Fibroblast of lung (primary cell): Measurements from ENCODE around the gene GPC6. TPM values are rescaled to one million over a fixed set of nuclear protein-coding genes. Genes with fewer than 3 reads are reported as not detected.

Experiments used
- DNase-seq, 2 donors: peaks; one replicate each; pipeline versions ENCODE4 v3.0.0 to v3.0.0-alpha.2; 2010; ENCODE audit warnings: low read depth in 2 of 2
- H2AFZ ChIP-seq: 2 replicates; pipeline ENCODE4 v1.5.1; 2012; ENCODE audit warnings: low read length, control low read depth, inconsistent platforms
- H3K27ac ChIP-seq: 2 replicates; pipeline ENCODE4 v1.5.1; 2011; ENCODE audit warnings: low read length, control low read depth; ENCODE audit not compliant: insufficient read depth
- H3K27me3 ChIP-seq: 2 replicates; pipeline ENCODE4 v1.5.1; 2011; ENCODE audit warnings: mild to moderate bottlenecking, low read length; ENCODE audit not compliant: control insufficient read depth, insufficient read depth
- H3K36me3 ChIP-seq: 2 replicates; pipeline ENCODE4 v1.5.1; 2011; ENCODE audit warnings: low read length; ENCODE audit not compliant: control insufficient read depth, insufficient read depth
- H3K4me1 ChIP-seq: 2 replicates; pipeline ENCODE4 v1.5.1; 2011; ENCODE audit warnings: low read length; ENCODE audit not compliant: control insufficient read depth, insufficient read depth; ENCODE audit errors: extremely low read depth
- H3K4me2 ChIP-seq: 2 replicates; pipeline ENCODE4 v1.5.1; 2011; ENCODE audit warnings: low read length, control low read depth; ENCODE audit not compliant: insufficient read depth; ENCODE audit errors: extremely low read depth
- H3K4me3 ChIP-seq, 4 experiments: fragments of 200-600 bp in 1 of 4; sonication (generic) in 1 of 4; replicated peaks in 1 of 4; 2 replicates each; pipeline ENCODE4 v1.5.1; 2011 to 2016; ENCODE audit warnings: low read length in 4 of 4, low read depth in 3 of 4, mild to moderate bottlenecking in 3 of 4, control low read depth in 2 of 4, inconsistent platforms in 1 of 4, mixed read lengths in 1 of 4; ENCODE audit not compliant: insufficient read depth in 1 of 4; ENCODE audit errors: control extremely low read depth in 1 of 4
- H3K79me2 ChIP-seq: 2 replicates; pipeline ENCODE4 v1.5.1; 2012; ENCODE audit warnings: mild to moderate bottlenecking, low read length, inconsistent platforms; ENCODE audit not compliant: control insufficient read depth, insufficient read depth
- H3K9ac ChIP-seq: 2 replicates; pipeline ENCODE4 v1.5.1; 2011; ENCODE audit warnings: mild to moderate bottlenecking, low read length, control low read depth; ENCODE audit not compliant: insufficient read depth
- H3K9me3 ChIP-seq: 2 replicates; pipeline ENCODE4 v1.5.1; 2012; ENCODE audit warnings: low read depth, low read length; ENCODE audit not compliant: control insufficient read depth, insufficient read depth
- H4K20me1 ChIP-seq: 2 replicates; pipeline ENCODE4 v1.5.1; 2011; ENCODE audit warnings: low read length; ENCODE audit not compliant: control insufficient read depth, insufficient read depth; ENCODE audit errors: extremely low read depth
- CTCF ChIP-seq, 2 donors: IDR thresholded peaks in 1 of 2; conservative IDR thresholded peaks in 1 of 2; 1 replicate in 1 of 2; 2 replicates in 1 of 2; pipeline ENCODE4 v1.5.1; 2011 to 2012; ENCODE audit warnings: low read length in 2 of 2, control low read depth in 1 of 2, inconsistent platforms in 1 of 2, low read depth in 1 of 2, mild to moderate bottlenecking in 1 of 2
- EZH2 ChIP-seq: IDR thresholded peaks from 2 replicates; pipeline ENCODE4 v1.5.1; 2012; ENCODE audit warnings: low read length, control low read depth, mild to moderate bottlenecking; ENCODE audit errors: missing control alignments
- polyA plus RNA-seq, 2 donors: library from polyadenylated mRNA; depleted of rRNA in 1 of 2; stranded (reverse) in 1 of 2; unstranded in 1 of 2; fragments of >200 nt; gene quantifications; 2 replicates each; pipeline ENCODE4 v1.2.1, GENCODE V29; 2011 to 2012; ENCODE audit warnings: missing spikeins in 1 of 2
- total RNA-seq: library from RNA; depleted of rRNA; stranded (reverse); fragments of >200 nt; gene quantifications from 2 replicates; pipeline ENCODE4 v1.2.1, GENCODE V29; 2014

The GPC6 gene
- total and polyA plus RNA-seq, 2 donors (not counting 1 experiment from before 2014, with no cell fraction given) = 11.2 to 33.7 TPM

GRCh38 chr13:94431574-94431973 is 1205.0 kb downstream of the GPC6 start:
- no peaks in the 10 kb centered on the region for H3K4me1 ChIP-seq
- H2AFZ ChIP-seq = no peak overlapping the region
- no peak overlapping the region for H3K27ac ChIP-seq
- H3K9me3 ChIP-seq = no peaks in the 10 kb centered on the region
- no peak overlapping the region for H3K4me2 ChIP-seq
- H3K4me3 ChIP-seq = no peak overlapping the region
- no peaks in the 10 kb centered on the region for H3K36me3 ChIP-seq
- H3K9ac ChIP-seq = no peak overlapping the region
- peak in 1 of 2 donors; percentile 76 for DNase-seq
- H3K79me2 ChIP-seq = no peaks in the 10 kb centered on the region
- no peaks in the 10 kb centered on the region for H4K20me1 ChIP-seq
- H3K27me3 ChIP-seq = no peaks in the 10 kb centered on the region
- TF ChIP-seq CTCF (conservative IDR thresholded peaks at IDR 0.05 in 1 of 2, IDR thresholded peaks at IDR 0.05 in 1 of 2; ENCODE audit: low read depth in 1 of 2, low read length in 2 of 2) (peak; percentile 23 to 62), EZH2 (no peak)

- Histone ChIP-seq H3K36me3 (no peaks in the 10 kb centered on the region), H4K20me1 (no peaks in the 10 kb centered on the region), H3K4me3 (no peak overlapping the region), H2AFZ (no peak overlapping the region), H3K27me3 (no peaks in the 10 kb centered on the region), H3K79me2 (no peaks in the 10 kb centered on the region), H3K4me2 (no peak overlapping the region), H3K9ac (no peak overlapping the region), H3K9me3 (no peaks in the 10 kb centered on the region), H3K4me1 (no peaks in the 10 kb centered on the region), H3K27ac (no peak overlapping the region)
- no peak for DNase-seq
- TF ChIP-seq CTCF (conservative IDR thresholded peaks at IDR 0.05 in 1 of 2, IDR thresholded peaks at IDR 0.05 in 1 of 2; ENCODE audit: low read depth in 1 of 2, low read length in 2 of 2) (no peak), EZH2 (no peak)
These were observed 1205.4 kb downstream of the GPC6 start for GRCh38 chr13:94431987-94432386.

- DNase-seq = no peak
- Histone ChIP-seq H3K4me1 (no peaks in the 10 kb centered on the region), H3K9ac (no peak overlapping the region), H3K79me2 (no peaks in the 10 kb centered on the region), H3K9me3 (no peaks in the 10 kb centered on the region), H2AFZ (no peak overlapping the region), H3K4me3 (no peak overlapping the region), H3K4me2 (no peak overlapping the region), H4K20me1 (no peaks in the 10 kb centered on the region), H3K27me3 (peaks cover 3% of the 10 kb centered on the region), H3K36me3 (no peaks in the 10 kb centered on the region), H3K27ac (no peak overlapping the region)
- TF ChIP-seq EZH2 (no peak), CTCF (conservative IDR thresholded peaks at IDR 0.05 in 1 of 2, IDR thresholded peaks at IDR 0.05 in 1 of 2; ENCODE audit: low read depth in 1 of 2, low read length in 2 of 2) (no peak)
These were observed 1206.7 kb downstream of the GPC6 start for GRCh38 chr13:94433055-94433961.
